GM12878 (cell line): ENCODE measurements around the gene SAMD4A. TPM values are rescaled to one million over a fixed set of nuclear protein-coding genes. Genes with fewer than 3 reads are reported as not detected.

Experiments used
- ATF2 ChIP-seq: IDR thresholded peaks from 2 replicates; pipeline ENCODE4 v1.6.1; 2012; ENCODE audit warnings: low read length, inconsistent platforms
- ATF7 ChIP-seq: fragments of 450-650 bp; IDR thresholded peaks from 2 replicates; pipeline ENCODE4 v1.6.1; 2016; ENCODE audit warnings: low read depth, mild to moderate bottlenecking
- DPF2 ChIP-seq: fragments of 450-650 bp; IDR thresholded peaks from 2 replicates; pipeline ENCODE4 v1.6.1; 2017; ENCODE audit warnings: mild to moderate bottlenecking
- ELK1 ChIP-seq: IDR thresholded peaks from 2 replicates; pipeline ENCODE4 v1.6.1; 2012; ENCODE audit warnings: low read depth, low read length, improper control_type of control experiment
- HDGF ChIP-seq: fragments of 450-650 bp; IDR thresholded peaks from 2 replicates; pipeline ENCODE4 v1.6.1; 2016; ENCODE audit warnings: antibody characterized with exemption
- IKZF1 ChIP-seq: fragments of 450-650 bp; conservative IDR thresholded peaks from 2 replicates; pipeline ENCODE4 v1.6.1; 2017; ENCODE audit warnings: antibody characterized with exemption, mild to moderate bottlenecking
- IRF5 ChIP-seq: fragments of 450-650 bp; IDR thresholded peaks from 2 replicates; pipeline ENCODE4 v1.6.1; 2017; ENCODE audit warnings: borderline replicate concordance
- JUND ChIP-seq: IDR thresholded peaks from 2 replicates; pipeline ENCODE4 v1.6.1; 2012; ENCODE audit warnings: low read depth, mild to moderate bottlenecking, low read length, improper control_type of control experiment, moderate library complexity
- MAX ChIP-seq: IDR thresholded peaks from 2 replicates; pipeline ENCODE4 v1.6.1; 2012; ENCODE audit warnings: low read depth, low read length, improper control_type of control experiment
- MTA3 ChIP-seq: IDR thresholded peaks from 2 replicates; pipeline ENCODE4 v1.6.1; 2012; ENCODE audit warnings: low read length, inconsistent platforms, borderline replicate concordance
- MYC ChIP-seq: IDR thresholded peaks from 2 replicates; pipeline ENCODE4 v1.6.1; 2011; ENCODE audit warnings: mild to moderate bottlenecking, low read length, moderate library complexity, inconsistent platforms; ENCODE audit not compliant: insufficient read depth, insufficient replicate concordance, insufficient read length, severe bottlenecking
- NFXL1 ChIP-seq: fragments of 450-650 bp; IDR thresholded peaks from 2 replicates; pipeline ENCODE4 v1.6.1; 2017; ENCODE audit warnings: antibody characterized with exemption, mild to moderate bottlenecking, borderline replicate concordance
- PAX8 ChIP-seq: fragments of 450-650 bp; IDR thresholded peaks from 2 replicates; pipeline ENCODE4 v1.6.1; 2017; ENCODE audit warnings: mild to moderate bottlenecking, moderate library complexity
- POU2F2 ChIP-seq: IDR thresholded peaks from 3 replicates; pipeline ENCODE4 v1.6.1; 2011; ENCODE audit warnings: low read depth, mild to moderate bottlenecking, low read length, borderline replicate concordance
- RELB ChIP-seq: fragments of 450-650 bp; IDR thresholded peaks from 2 replicates; pipeline ENCODE4 v1.6.1; 2017; ENCODE audit warnings: low read depth, mild to moderate bottlenecking, moderate library complexity
- RFX5 ChIP-seq: IDR thresholded peaks from 2 replicates; pipeline ENCODE4 v1.6.1; 2011; ENCODE audit warnings: low read depth, low read length, improper control_type of control experiment
- SMAD1 ChIP-seq: fragments of 450-650 bp; IDR thresholded peaks from 2 replicates; pipeline ENCODE4 v1.6.1; 2018; ENCODE audit warnings: mild to moderate bottlenecking, low read depth; ENCODE audit not compliant: partially characterized antibody
- STAT3 ChIP-seq: IDR thresholded peaks from 2 replicates; pipeline ENCODE4 v1.6.1; 2011; ENCODE audit warnings: low read depth, low read length, improper control_type of control experiment
- USF1 ChIP-seq: IDR thresholded peaks from 2 replicates; pipeline ENCODE4 v1.6.1; 2011; ENCODE audit warnings: borderline replicate concordance, low read depth, mild to moderate bottlenecking, moderate library complexity, mixed read lengths, low read length; ENCODE audit not compliant: insufficient read depth; ENCODE audit errors: extremely low read length
- YBX1 ChIP-seq: fragments of 450-650 bp; IDR thresholded peaks from 2 replicates; pipeline ENCODE4 v1.6.1; 2016; ENCODE audit warnings: antibody characterized with exemption
- ZSCAN29 ChIP-seq: fragments of 450-650 bp; IDR thresholded peaks from 2 replicates; pipeline ENCODE4 v1.6.1; 2017; ENCODE audit warnings: mild to moderate bottlenecking, moderate library complexity
- ZZZ3 ChIP-seq: IDR thresholded peaks from 2 replicates; pipeline ENCODE4 v1.6.1; 2011; ENCODE audit warnings: low read depth; ENCODE audit not compliant: control insufficient read depth, insufficient read length
- polyA plus RNA-seq, 11 experiments: library from polyadenylated mRNA; depleted of rRNA in 4 of 11; unstranded in 6 of 11; stranded (reverse) in 5 of 11; fragments of >200 nt; fragmentation: Nextera tagmentation in 4 of 11; fragmentation: Illumina TruSeq in 1 of 11; extraction: Ambion mirVana in 4 of 11; extraction: Trizol in 1 of 11; gene quantifications; 1 replicate in 1 of 11; 2 replicates in 10 of 11; pipeline versions ENCODE4 v1.2.1 to v1.2.3, GENCODE V29; 2011 to 2016; ENCODE audit warnings: inconsistent platforms in 2 of 11, missing spikeins in 2 of 11, low read depth in 1 of 11
- total RNA-seq, 4 experiments: library from RNA; depleted of rRNA in 3 of 4; stranded (reverse); fragments of >200 nt in 3 of 4; fragmentation: Illumina TruSeq in 1 of 4; extraction: Trizol in 1 of 4; gene quantifications; 2 replicates each; pipeline versions ENCODE4 v1.2.1 to v1.2.3, GENCODE V29; 2013 to 2021

Gene SAMD4A
- total and polyA plus RNA-seq, 10 of the 15 experiments (the other 5 are each of a cell fraction or from before 2014, with no cell fraction given) = 0.05 to 0.56 (median 0.31) TPM

- TF ChIP-seq PAX8 = no peak
- no peak for TF ChIP-seq MTA3
- no peak for TF ChIP-seq SMAD1
- no peak for TF ChIP-seq ZZZ3
- TF ChIP-seq ATF7 = peak; percentile 87
- TF ChIP-seq YBX1 = no peak
- TF ChIP-seq MAX = no peak; the same call in 1 of the 2 replicates
- TF ChIP-seq ZSCAN29 = no peak
- TF ChIP-seq IRF5 = no peak
- TF ChIP-seq DPF2 = no peak
- TF ChIP-seq IKZF1 = peak; percentile 84
- TF ChIP-seq USF1 = no peak
- no peak for TF ChIP-seq MYC
- TF ChIP-seq STAT3 = no peak
- TF ChIP-seq RELB = no peak
- 0 out of 2 replicates have a peak, but pooled peaks have one; percentile 43 for TF ChIP-seq ATF2
- no peak for TF ChIP-seq JUND
- no peak for TF ChIP-seq POU2F2
- no peak for TF ChIP-seq RFX5
- no peak for TF ChIP-seq NFXL1
- TF ChIP-seq ELK1 = no peak
- TF ChIP-seq HDGF = no peak
Measured at GRCh38 chr14:54565785-54566409, 1.0 kb upstream of the SAMD4A start (continued).
